ENCODE results near the gene ANXA11.
"Not testable (repeated sequence)": the region's sequence is repeated elsewhere in the genome, so short reads cannot be mapped to it uniquely, and the experiment has no call there.

ANXA11 gene

DNA sequence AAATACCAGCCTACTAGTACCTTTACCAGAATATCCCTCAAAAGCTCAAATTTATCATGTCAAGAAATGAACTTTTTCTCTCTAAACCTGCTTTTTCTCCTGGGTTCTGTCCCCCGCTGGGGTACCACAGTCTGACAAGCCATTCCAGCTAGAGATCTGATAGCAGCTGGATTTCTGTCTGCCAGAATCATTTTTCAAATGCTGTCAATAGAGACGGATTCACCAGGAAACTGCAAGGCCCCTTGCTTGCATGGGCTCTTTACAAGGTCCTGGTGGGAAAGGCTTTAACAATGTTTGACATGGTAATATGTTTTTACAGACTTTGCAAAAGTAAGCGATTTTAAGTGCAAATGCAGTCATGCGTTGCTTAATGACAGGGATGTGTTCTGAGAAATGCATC, 4.9 kb upstream of the ANXA11 start:
- DNase-seq (ENCODE audit: low spot score): no peak

DNA sequence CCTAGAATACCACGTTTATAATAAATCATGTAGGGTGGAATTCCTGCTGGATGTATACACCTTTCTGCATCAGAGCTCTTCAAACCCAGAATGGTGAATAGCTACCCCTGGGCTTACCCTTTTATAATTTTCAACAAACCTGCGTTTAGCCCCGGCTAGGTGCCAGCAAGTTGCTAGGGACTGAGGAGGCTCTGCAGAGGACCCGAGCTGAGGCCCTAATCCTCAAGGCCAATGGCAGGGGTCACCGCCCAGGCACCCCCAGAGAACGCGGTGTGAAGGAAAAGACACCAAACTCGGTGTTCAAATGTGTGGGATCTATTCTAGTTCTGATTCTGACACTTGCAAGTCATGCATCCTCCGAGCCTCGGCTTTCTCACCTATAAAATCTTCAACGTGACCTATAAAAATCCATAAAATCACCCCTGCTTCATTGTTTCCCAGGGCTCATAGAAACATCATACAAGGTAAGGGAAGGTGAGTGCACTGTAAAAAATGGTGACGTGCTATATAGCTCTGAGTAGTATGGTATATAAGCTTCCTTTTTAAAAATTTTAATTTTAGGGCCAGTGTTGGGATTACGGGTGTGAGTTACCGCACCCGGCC, 2.5 kb upstream of the ANXA11 start:
- no peak for DNase-seq (ENCODE audit: low spot score)

DNA sequence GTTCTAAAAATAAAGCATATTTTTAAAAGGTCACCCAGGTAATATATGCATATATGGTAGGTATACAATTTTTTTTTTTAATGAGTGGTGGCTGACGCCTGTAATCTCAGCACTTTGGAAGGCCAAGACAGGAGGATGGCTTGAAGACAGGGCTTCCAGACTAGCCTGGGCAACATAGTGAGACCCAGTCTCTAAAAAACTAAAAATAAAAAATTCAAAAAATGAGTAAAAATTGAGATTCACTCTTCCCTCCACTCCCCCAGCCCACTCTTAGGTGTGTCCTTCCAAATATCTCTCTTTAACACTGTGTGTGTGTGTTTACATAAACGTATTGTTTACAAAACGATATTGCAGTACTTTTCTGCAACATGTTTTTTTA, 929 bp upstream of the ANXA11 start:
- no peak for DNase-seq (ENCODE audit: low spot score)

DNA sequence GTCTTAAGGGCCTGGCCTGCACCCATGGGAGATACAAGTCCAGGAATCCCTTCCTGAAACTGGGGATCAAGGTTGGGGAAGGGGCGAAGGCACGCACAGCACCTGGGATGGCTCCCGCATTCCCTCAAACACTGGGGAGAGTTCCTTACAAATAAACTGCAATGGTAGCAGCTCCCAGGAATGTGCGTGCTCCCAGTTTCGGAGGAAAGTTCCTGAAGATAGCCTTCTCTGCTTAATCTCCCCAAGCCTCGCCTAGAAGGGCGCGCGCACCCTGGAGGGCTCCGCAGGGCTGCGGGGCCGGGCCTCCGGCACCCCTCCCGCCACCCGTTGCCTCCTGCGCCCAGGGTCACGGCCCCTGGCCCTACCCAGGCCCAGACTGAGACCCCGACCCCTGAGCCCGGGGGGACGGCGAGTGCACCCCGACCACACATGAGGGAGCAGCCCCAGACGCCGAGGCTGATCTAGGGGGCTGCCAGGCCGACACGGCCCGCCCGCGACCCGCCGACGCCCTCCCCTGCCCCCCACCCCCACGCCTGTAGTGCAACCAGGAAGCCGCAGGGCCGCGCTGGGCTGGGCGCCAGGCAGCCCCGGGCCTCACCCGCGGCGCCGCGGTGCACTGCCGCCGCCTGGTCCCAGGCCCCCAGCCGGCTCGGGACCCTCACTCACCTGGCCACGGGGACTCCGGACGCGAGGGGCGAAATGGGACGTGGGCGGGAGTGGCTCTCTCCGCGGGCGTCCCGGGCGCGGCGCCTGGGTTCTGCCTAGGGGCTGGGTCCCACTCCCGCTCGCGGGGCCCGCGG, 460 bp downstream of the ANXA11 start:
- DNase-seq (ENCODE audit: low spot score): no peak

DNA sequence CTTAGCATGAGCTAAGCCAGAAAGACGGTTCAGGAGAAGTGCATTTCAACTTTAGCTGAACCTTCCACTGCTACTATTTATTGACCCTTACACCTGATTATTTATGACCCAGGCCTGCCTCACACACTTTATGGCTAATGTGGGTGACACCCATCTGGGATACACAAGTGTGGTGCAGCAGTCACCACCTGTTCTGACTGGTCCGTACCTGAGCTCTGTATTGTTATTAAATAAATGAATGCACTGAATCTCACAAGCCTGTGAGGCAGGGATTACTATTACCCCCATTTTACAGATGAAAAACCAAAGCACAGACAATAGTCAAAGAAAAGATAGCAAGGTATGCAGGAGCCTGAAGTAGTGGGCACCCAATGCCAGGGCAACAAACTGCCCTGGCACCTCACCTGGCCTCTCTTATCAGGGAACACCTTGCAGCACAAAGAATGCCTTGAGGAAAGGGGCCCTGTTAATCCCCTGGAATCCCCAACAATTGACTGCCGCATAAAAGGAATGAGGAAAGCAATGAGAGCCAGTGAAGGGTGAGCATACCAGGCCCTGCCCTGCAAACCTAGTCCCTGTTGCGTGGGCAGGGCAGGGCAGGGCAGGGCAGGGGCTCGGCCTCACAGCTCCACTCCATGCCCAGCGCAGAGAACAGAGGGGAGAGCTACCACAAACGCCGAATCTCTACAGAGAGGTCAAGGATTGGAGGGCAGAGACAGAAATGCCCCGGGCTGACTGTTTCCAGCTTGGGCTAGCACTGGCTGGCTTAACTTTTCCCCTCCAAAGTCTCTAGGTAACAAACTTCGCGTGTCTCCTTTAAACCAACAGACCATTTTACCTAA, 1.3 kb downstream of the ANXA11 start:
- DNase-seq (ENCODE audit: low spot score): no peak

DNA sequence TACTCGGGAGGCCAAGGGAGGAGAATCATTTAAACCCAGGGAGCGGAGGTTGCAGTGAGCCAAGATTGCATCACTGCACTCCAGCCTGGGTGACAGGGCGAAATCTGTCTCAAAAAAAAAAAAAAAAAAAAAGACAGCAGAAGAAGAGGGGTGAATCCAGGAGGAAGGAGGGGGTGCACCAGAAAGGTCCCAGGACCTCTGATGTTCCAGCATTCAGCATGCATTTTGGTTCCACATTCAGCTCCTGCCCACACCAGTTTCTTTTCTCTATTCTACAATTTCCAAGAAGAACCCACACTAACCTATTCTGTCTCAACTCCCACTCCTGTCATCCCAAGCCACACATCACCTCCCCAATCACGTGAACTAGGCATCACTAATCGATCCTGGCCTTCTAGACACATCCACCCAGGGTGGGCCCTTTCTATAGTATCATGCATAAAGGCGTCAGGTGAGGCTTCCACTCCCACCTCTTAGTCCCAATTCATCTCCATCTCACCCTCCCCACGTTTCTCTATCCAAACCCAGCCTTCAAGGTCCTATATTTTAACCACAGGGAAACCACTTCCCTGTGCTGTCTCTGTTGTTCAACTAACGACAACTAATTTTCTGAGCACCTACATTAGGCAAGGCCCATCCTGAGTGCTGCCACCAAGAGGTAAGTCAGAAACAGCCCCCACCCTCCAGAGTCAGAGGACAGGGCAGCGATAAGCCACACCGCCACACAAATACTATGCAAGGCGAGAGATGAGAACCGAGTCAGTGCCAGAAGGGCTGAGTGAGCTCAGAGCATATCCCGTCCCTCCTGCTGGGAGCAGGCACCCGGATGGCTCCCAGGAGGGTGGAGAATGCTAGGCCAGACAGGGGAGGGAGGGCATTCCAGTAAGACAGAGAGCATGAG, 2.2 kb downstream of the ANXA11 start:
- DNase-seq (ENCODE audit: low spot score): no peak

DNA sequence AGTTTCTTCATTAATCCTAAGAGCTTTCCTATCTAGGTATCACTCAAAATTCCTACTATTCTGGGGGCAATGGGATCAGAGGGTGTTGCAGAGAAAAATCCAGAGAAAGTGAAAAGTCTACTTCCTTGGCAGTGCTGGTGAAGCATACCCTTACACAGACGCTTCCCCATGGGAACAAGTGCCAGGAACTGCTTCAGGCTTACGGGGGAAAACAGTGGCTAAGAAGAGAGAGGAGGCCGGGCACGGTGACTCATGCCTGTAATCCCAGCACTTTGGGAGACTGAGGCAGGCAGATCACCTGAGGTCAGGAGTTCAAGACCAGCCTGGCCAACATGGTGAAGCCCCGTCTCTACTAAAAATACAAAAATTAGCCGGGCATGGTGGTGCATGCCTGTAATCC, 2.8 kb downstream of the ANXA11 start:
- DNase-seq (ENCODE audit: low spot score): not testable (repeated sequence)

DNA sequence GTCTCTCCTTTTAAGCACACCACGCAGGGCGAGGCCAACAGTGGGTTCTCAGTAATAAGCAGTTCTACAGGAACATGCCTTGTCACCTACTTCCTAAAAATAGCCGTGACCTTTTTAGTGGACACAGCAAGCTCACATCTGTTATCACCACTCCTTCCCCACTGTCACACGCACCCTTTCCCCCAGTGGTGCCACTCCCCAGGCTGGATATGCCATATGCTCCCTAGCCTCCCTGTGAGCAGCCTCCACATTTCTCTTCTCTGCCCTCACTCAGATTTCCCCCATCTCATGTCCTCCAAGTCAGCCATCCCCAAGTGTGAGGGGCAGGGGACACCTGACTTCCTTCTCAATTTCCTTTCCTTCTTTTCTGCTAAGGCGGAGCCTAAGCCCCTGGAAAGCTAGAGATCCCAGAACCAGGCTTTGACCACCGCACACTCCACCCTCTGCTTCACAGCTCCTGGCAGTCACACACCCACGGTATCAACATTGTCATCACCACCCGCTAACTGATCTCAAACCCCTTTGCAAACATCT, 3.7 kb downstream of the ANXA11 start:
- DNase-seq (ENCODE audit: low spot score): no peak

DNA sequence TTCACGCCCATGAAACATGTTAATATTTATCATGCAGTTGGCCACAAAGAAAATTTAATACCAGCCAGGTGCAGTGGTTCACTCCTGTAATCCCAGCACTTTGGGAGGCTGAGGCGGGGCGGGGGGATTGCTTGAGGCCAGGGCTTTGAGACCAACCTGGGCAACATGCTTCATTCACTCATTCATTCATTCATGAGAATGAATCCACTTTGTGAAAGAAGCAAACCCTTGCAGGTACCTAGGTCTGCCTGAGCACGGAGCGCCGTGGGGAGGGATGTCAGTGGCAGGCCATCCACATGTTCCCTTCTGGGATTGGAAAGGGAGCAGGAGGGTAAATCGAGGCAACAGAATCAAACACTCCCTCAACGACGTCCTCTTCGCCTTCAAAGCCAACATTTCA, 4.7 kb downstream of the ANXA11 start:
- no peak for DNase-seq (ENCODE audit: low spot score)

DNA sequence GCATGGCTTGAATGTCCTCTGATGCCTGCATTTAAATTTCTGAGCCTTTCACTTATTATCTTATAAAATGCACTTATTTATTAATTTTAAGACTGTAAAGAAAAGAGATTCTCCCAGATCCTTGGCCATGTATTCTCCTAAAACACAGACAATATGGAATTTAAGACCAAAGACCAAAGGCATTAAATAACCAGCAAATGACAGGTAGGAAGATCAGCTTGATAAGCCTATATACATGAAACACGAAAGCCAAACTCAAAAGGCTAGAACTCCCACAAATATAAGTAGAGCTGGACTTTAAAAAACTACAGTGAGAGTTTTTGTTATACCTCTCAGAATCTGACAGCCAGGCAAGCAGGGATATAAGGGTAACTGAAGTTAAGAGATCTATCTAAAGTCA, 5.1 kb downstream of the ANXA11 start:
- DNase-seq (ENCODE audit: low spot score): no peak

DNA sequence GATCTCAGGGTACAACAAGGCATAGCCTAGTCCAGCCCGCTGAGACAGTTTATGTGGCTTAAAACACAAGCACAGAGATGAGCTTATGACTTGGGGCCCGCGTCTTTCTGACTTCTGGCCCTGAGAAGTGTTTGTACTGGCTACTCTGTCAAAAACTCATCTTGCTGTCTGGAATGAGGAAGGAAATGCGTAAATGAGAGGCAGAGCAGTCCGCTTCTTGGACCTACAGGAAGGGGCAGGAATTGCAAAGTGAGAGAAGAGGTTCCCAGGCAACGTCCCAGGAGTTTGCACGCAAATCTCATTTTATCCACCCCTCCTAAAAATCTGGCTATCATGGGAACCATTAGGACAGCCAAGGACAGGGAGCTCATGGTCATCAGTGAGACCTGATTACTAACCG, 5.5 kb downstream of the ANXA11 start:
- DNase-seq (ENCODE audit: low spot score): no peak

DNA sequence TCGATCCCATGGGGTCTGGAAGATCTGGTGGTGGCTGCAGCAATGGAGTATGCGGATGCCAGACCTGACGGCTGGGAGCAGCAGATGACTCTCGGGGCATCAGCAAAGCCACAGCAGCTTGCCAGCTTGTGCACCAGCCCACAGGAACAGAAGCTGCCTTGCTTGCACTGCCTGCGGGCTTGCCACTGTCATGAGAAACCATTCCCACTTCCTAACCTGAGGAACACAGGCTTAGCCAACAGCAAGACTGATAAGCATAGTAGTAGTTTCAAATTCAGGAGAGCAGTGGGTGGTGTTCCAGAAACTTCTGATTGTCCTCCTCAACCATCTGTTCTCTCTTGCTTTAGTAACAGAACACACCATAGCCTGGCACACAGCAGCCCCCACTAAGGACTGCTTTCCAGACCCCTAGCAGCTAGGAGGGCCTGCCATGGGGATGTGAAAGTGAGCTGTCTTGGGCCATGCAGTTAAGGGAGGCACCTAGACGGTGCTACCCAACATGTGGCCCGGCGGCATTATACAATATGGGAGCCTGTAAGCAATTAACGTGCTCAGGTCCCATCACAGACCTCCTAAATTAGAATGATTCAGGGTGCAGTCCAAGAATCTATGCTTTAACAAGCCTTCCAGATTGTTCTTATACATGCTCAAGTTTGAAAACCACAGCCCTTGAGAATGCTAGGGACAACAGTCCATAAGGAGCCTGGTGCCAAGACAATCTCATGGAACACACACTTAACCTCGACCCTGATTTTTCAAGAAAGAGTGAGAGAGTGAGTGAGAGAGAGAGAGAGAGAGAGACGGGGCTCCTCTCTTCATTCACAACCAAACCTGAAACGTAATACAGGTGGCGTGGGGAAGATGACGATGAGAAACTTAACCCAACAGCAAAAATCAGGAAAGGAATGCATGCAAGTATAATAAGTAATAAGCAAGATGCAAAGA, 7.1 kb downstream of the ANXA11 start:
- no peak for DNase-seq (ENCODE audit: low spot score)

DNA sequence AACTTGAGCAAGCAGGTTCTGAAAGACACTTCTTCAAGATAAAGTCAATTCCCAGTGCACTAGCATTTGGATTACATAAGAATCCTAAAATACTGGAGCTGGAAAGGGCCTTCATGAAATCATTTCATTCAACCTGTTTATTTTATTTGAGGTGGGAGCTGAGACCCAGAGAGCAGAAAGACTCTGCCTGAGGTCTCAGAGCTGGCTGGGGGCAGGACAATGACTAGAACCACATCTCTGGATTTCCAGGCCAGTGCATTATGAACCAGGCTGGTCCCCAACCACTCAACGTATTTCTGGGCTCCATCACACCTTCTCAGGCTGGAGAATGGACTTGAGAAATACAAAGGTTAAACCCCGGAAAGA, 8.4 kb downstream of the ANXA11 start:
- DNase-seq (ENCODE audit: low spot score): no peak

DNA sequence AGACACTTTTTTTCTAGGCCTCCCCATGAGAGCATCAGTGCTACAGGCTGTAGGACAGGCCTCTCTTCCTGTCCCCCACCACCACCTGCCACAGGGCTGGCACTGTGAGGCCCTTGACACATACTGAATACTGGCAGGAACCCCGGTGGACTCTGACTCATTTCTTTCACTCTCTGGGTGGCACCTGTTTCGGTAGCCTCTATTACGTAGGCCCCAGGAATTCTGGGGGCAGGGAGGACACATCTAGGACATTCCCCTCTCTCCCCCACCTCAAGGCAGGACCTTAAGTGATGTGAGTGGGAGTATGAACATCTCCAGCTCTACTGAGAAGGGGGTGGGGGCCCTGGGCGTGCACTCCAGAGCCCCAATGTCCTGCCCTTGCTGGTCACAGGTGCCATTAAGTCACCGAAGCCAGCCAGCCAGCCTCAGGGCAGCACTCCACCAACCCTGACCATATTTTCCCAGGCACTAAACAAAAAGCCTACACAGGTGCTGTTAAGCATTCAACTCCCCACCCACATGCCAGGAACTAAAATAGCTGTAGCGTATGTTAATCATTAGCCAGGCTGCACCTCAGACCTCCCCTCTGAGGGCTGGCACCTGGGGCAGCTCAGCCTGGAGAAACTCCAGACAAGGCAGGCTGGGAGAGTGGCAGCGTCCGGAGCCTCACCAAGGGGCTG, 8.9 kb downstream of the ANXA11 start:
- DNase-seq (ENCODE audit: low spot score): no peak

DNA sequence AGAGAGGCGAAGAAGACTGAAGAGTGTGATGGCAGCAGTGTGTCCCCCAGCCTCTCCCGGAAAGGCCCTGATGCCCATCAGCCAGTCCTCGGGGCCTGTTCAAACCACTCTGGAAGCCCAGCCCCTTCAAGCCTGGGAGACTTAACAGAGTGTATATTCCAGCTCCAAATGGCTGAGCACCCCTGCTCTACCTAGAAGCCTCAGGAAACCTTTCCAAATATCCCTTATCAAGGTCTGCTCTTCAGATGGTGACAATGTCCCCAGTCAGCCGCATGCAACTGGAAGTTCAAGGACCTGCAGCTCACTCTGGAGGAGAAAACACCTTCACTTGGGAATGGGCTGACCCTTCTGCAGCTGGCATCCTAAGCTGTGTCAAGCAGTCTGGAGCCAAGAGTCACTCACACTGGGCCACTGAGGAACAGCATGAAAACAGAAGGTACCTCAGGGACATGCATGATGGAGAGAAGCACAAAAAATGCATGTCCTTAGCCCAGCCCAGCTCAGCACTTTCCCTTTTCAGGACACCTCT, 10.2 kb downstream of the ANXA11 start:
- no peak for DNase-seq (ENCODE audit: low spot score)

DNA sequence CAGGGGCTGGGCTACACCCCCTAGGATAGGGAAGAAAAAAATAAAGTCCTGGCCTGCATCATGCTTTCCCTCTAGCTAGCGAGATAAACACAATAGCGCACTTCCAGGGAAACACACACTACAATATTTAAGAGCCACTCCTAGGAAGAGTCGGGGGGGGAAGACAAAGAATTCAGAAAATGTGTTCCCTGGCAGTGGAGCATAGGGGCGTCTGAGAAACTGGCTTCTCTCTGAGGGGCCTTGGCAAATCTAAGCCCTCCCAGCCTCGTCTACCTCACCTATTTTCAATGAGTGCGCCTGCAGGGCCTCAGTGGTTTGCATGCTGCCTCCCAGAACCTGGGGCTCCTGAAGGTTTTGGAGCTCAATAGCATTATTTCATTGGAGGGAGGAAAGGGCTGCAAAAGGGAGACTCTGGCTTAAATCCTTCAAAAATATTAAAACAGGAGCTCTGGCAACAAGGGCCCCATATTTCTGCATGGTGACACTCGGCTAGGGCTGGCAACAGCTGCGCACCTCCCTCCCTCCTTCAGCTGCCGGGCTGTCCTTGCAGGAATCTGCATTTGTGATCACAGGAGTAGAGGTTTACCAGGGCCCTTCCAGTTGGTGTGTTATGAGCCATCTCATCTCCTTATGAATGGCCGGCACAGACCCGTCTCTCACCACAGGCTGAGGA, 10.8 kb downstream of the ANXA11 start:
- no peak for DNase-seq (ENCODE audit: low spot score)

DNA sequence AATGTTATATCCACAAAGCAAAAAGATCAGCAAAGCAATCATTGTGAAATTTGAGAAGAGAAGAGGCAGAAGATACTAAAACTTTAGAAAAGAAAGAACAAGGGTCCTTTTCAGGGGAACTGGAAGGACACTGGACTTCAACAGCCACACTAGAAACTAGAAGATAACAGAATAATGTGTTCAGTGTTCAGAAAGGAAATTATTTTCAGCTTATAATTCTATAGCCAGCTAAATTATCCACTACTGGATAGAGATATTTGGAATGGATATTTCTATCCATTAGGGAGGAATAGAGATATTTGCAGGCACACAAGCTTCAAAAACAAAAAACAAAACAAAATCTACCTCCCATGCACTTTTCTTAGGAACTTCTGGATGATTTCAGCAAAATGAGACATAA, 12.8 kb downstream of the ANXA11 start:
- no peak for DNase-seq (ENCODE audit: low spot score)

DNA sequence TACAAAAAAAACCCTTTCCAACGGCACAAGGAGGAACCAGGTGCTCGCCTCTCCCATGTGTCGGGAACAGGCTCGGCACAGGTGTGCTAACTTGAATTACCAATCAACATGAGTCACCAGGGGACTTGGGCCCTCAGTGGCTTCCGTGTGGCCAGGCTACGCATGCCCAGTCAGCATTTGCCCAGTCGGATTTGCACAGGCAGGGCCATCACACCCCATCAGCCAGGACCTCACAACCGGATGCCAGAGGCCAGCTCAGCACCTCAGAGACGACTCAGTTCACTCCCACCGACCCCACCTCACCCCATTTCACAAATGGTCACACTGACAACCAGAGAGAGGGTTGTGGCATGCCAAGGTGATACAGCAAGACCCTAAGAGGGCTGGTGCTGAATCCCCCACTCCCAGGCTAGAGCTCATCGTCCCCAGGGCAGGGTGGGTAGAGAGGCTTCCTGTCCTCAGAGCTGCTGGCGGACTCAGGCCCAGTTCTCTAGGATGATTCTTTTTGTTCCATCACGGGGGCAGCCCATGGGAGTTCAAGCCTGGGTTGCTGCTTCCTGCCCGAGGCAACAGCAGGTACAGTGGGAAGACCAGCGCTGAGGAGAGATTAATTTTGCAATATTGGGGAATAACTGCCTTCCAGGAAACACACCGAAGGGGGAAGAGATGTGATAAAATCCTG, 13.6 kb downstream of the ANXA11 start:
- DNase-seq (ENCODE audit: low spot score): no peak
